HEK293T (cell line): Measurements from ENCODE around the gene ATG5.
"Not testable (repeated sequence)": the region's sequence is repeated elsewhere in the genome, so short reads cannot be mapped to it uniquely, and the experiment has no call there.

Source experiments
- ARNT ChIP-seq: fragments of 450-650 bp; IDR thresholded peaks from 2 replicates; pipeline ENCODE4 v1.6.1; 2017; ENCODE audit warnings: mild to moderate bottlenecking
- ELF4 ChIP-seq: fragments of 450-650 bp; IDR thresholded peaks from 2 replicates; pipeline ENCODE4 v1.6.1; 2017; ENCODE audit warnings: antibody characterized with exemption
- NFRKB ChIP-seq: fragments of 450-650 bp; IDR thresholded peaks from 2 replicates; pipeline ENCODE4 v1.6.1; 2016; ENCODE audit warnings: mild to moderate bottlenecking, moderate library complexity
- SP1 ChIP-seq: fragments of 450-650 bp; IDR thresholded peaks from 2 replicates; pipeline ENCODE4 v1.6.1; 2017
- TARDBP ChIP-seq: fragments of 450-650 bp; IDR thresholded peaks from 2 replicates; pipeline ENCODE4 v1.6.1; 2016

GRCh38 chr6:106152476-106152875, 173.1 kb downstream of the ATG5 start:
- not testable (repeated sequence) for TF ChIP-seq ARNT, TARDBP, ELF4, NFRKB, SP1
